NCI-H2227 (cell line): ENCODE results near the gene HYAL4.
"Not testable (repeated sequence)": the region's sequence is repeated elsewhere in the genome, so short reads cannot be mapped to it uniquely, and the experiment has no call there.

Experiments used
- DNase-seq: peaks from one replicate; lab custom pipeline; 2025; ENCODE audit not compliant: unreplicated experiment; lab: John Stamatoyannopoulos, UW

Gene HYAL4, protein sequence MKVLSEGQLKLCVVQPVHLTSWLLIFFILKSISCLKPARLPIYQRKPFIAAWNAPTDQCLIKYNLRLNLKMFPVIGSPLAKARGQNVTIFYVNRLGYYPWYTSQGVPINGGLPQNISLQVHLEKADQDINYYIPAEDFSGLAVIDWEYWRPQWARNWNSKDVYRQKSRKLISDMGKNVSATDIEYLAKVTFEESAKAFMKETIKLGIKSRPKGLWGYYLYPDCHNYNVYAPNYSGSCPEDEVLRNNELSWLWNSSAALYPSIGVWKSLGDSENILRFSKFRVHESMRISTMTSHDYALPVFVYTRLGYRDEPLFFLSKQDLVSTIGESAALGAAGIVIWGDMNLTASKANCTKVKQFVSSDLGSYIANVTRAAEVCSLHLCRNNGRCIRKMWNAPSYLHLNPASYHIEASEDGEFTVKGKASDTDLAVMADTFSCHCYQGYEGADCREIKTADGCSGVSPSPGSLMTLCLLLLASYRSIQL

GRCh38 chr7:123844712-123845219 is at the start of gene HYAL4:
Gene HYAL4, plus strand, starts transcription at chr7:123845169. Its CDS starts 23,105 bp downstream, at chr7:123868274.
- no peak for DNase-seq

DNA sequence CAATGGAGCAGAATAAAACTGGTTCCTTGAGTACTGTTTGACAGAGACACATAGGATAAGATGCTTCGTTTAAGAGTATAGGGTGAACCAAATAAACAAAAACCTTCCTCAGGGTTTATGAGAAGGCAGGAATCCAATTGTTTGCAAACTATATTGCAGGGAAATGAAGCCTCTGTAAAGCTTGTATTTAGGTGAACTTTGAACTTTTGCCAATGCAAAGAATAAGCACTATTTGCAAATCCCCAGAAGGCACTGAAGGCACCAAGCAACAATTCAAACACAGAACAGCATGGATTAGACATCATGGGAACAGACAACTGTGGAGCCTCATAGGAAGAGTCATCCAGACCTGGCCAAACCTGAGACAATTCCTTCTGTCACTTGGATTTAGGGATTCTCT is 49.1 kb upstream of the HYAL4 start:
- no peak for DNase-seq

- DNase-seq, result no peak
These were observed 48.4 kb upstream of the HYAL4 start for GRCh38 chr7:123796568-123796967.

- DNase-seq, result peak; percentile 58
These were observed 47.1 kb upstream of the HYAL4 start for GRCh38 chr7:123797673-123798531.

DNA sequence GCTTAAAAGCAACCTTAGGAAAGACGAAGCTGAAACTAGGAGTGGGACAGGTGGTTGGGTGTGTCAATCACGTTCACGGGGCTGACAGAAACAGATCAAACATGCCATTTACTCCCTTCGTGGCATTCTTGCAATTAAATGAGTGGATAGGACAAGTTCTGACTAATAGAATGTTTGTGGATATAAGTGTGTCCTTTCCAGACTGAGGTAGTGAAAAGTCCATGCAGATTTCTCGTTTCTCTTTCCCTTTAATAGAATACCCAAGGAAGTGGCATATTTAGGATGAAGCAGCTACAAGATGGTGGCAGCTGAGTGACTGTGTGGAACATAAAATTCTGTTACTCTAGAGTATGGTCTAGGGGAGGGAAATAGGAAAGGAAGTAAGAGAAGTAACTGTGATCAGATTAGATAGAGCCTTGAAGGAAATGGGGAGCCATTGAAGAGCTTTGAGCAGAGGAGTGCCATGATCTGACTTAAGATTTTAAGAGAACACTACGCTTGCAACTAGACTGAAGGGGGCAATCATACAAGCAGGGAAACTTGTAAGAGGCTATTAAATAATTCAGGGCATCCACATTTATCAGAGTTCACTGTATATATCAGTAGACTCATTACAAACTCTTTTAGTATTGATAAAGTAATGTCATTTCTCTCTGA is 46.3 kb upstream of the HYAL4 start:
- DNase-seq, result no peak

DNA sequence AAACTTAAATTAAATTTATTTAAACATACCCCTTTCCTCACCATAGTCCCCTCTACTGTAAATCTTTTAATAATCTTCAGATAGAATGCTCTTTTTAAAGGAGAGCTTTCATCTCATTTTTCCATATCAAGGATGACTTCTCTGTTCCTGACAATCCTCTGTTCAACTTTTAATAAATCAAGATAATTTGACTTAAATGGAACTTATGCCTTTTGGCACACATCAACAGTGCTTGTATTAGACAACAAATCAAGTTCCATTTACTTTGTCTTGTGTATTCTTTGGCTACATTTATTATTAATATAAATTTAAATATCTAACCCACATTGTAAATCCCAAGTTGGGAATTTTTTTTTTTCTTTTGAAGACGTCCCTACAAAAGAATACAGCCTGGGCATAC is 42.7 kb upstream of the HYAL4 start:
- no peak for DNase-seq

GRCh38 chr7:123805287-123805686 is 39.7 kb upstream of the HYAL4 start:
- no peak for DNase-seq

DNA sequence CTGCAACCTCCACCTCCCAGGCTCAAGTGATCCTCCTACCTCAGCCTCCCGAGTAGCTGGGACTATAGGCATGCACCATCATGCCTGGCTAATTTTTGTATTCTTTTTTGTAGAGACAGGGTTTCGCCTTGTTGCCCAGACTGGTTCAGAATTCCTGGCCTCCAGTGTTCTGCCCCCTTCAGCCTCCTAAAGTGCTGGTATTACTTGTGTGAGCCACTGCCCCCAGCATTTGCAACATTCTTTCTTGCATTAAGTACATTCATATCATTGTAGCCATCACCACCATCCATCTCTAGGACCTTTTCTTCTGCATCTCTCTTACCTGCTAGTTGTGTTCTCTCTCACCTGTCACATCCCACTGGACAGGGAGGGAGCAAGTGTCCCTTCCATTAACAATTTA is 35.5 kb upstream of the HYAL4 start:
- DNase-seq, result no peak

DNA sequence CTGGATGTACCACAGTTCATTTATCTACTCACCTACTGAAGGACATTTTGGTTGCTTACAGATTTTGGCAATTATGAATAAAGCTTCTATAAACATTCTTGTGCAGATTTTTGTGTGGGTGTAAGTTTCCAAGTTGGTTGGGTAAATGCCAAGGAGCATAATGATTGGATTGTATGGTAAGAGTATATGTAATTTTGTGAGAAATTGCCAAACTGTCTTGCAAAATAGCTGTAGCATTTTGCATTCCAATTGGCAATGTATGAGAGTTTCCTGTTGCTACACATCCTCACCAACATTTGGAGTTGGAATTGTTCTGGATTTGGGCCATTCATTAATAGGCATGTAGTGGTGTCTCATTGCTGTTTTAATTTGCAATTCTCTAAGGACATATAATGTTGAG is 33.9 kb upstream of the HYAL4 start:
- no peak for DNase-seq

DNA sequence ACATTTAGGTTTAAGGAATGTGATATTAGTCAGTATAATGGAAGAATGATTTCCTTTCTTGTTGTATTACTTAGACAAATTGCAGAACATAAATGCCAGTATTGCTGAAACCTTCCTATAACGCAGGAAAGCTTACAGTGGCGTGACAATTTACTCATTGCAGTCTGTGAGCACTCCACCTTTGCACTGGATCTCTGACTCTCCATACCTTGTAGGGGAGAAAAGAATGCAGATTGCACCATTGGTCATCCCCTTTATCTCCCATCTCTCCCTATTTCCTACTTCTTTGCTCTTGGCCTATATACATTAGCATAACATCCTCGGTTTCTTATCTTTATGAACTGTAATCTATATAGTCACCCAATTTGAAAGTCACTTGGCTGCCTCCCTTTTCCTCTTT is 28.1 kb upstream of the HYAL4 start:
- no peak for DNase-seq

GRCh38 chr7:123819001-123819400 is 26.0 kb upstream of the HYAL4 start:
- no peak for DNase-seq

GRCh38 chr7:123819795-123820194 is 25.2 kb upstream of the HYAL4 start:
- DNase-seq, result not testable (repeated sequence)

DNA sequence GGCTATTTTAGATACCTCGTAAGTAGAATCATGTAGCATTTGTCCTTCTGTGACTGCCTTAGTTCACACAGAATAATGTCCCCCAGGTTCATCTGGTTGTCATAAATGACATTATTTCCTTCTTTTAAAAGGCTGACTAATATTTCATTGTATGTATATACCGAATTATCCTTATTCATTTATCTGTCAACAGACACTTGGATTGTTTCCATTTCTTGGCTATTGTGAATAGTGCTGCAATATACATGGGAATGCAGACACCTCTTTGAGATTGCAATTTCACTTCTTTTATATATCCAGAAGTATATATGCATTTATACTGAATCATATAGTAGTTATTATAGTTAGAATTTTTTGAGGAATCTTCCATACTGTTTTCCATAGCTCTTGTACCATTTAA is 24.1 kb upstream of the HYAL4 start:
- no peak for DNase-seq

GRCh38 chr7:123821320-123821719 is 23.6 kb upstream of the HYAL4 start:
- DNase-seq, result no peak

- no peak for DNase-seq
These were observed 20.8 kb upstream of the HYAL4 start for GRCh38 chr7:123823898-123824753.

GRCh38 chr7:123824754-123825067 is 20.3 kb upstream of the HYAL4 start:
- no peak for DNase-seq

DNA sequence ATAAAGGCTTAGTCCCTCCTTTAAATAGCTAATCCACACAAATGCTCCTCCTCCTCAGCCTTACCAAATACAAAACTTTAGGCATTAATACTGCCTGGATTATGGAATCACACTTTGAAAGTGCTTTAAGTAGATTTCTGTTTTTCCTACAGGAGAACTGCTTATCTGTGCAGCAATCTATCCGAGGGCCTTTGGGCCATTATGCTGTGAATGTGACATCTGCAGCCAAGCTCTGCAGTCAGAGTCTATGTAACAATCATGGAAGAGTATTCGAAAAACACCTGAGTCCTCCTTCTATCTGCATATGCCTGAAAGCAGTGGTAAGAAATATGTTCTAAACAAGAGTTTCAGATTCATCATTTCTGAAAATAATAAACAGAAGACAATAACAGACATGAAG is 16.2 kb upstream of the HYAL4 start:
- no peak for DNase-seq

GRCh38 chr7:123836656-123837055 is 8.3 kb upstream of the HYAL4 start:
- DNase-seq, result no peak

- not testable (repeated sequence) for DNase-seq
These were observed 5.9 kb upstream of the HYAL4 start for GRCh38 chr7:123839106-123839505.

DNA sequence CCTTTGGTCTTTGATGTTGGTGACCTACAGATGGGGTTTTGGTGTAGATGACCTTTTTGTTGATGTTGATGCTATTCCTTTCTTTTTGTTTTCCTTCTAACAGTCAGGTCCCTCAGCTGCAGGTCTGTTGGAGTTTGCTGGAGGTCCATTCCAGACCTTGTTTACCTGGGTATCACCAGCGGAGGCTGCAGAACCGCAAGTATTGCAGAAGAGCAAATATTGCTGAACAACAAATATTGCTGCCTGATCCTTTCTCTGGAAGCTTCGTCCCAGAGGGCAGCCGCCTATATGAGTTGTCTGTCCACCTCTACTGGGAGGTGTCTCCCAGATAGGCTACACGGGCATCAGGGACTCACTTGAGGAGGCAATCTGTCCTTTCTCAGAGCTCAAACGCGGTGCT is 827 bp upstream of the HYAL4 start:
- DNase-seq, result not testable (repeated sequence)

DNA sequence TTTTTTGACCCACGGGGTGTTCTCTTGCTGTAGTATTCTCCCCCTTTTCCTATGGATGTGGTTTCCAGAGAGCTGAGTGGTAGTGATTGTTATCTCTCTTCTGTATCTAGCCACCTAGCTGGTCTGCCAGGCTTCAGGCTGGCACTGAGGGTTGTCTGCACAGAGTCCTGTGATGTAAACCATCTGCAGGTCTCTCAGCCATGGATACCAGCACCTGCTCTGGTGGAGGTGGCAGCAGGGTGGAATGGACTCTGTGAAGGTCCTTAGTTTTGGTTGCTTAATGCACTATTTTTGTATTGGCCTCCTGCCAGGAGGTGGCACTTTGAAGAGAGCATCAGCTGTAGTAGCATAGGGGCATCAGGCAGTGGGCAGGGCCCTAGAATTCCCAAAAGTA is 851 bp downstream of the HYAL4 start:
- no peak for DNase-seq
